HG03565 (cell line): ENCODE results near the gene KIN.
"Not testable (repeated sequence)": the region's sequence is repeated elsewhere in the genome, so short reads cannot be mapped to it uniquely, and the experiment has no call there.

Experiments
- ATAC-seq: cut with Tn5 transposase; IDR thresholded peaks from one replicate; pipeline ENCODE4 v1.9.1; 2021; ENCODE audit warnings: mild to moderate bottlenecking, moderate library complexity; ENCODE audit not compliant: unreplicated experiment

KIN gene

DNA sequence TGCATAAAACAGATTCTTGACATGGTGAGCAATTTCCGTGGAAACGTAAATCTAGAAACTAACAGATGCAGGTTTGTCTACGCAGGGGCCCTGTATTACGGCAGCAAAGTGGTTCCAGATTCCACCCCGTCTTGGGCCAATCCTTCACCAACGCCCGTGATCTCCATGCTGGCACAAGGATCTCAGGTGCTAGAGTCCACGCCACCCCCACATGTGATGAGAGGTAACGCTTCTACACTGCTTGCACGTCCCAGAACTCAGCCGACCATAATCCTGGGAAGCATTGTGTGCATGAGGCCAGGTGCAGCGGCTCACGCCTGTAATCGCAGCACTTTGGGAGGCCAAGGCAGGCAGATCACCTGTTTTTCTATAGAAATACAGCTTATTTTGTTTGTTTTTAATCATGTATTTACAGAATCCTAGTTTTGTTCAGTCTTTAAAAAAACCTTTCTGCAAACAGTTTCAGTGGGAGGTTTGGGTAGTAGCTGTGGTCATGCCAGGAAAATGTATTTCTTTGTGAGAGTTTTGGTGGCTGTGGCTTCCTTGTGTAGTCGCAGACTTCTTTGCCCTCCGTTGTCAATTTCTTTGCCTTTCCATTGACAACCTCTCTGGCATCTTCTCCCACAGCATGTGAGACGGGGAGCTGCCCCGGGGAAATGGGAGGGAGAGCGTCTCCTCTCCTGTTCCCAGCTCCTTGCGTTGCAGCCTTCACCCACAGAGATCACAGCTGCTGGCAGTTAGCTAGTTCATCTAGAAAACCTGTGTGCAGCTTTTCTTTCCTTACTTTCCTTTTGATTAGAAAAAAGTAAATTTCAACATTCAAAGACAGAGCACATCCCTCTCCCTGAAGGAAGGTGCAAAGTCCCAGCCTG is 49.0 kb downstream of the KIN start:
- ATAC-seq = no peak

DNA sequence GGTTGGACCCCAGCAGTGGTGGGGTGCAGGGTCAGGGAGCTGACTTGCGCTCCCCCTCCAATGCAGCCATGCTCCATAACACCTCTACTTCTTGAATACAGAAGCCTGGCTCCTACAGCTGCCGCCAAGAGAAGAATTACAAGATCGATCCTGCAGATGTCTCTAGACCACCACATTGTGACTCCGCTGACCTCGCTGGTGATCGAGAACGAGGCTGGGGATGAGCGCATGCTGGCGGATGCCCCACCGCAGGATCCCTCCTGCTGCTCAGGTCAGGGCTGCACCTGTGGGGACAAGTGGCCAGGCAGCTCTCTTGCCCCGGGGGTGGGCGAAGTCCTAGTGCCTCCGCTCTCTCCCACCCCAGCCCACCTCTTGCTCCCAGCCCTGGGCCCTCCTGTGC is 53.0 kb downstream of the KIN start:
- ATAC-seq = no peak

DNA sequence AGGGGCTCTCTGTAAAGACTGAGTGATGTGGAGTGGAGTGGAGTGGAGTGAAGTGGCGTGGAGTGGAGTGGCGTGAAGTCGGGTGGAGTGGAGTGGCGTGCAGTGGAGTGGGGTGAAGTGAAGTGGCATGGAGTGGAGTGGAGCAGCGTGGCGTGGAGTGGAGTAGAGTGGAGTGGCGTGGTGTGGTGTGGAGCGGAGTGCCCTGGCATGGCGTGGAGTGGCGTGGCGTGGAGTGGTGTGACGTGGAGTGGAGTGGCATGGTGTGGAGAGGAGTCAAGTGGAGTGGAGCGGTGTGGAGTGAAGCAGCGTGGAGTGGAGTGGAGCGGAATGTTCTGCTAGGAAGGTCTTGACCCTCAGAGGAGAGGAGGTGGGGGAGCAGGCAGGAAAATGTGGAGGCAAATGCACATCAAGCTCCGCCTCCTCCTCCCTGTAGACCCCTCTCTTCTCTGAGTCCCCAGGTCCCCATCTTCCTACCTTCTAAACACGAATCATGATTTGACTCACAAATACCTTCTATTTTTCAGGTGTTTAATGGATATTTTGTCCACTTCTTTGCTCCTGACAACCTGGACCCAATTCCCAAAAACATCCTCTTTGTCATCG is 64.8 kb downstream of the KIN start:
- ATAC-seq = no peak

DNA sequence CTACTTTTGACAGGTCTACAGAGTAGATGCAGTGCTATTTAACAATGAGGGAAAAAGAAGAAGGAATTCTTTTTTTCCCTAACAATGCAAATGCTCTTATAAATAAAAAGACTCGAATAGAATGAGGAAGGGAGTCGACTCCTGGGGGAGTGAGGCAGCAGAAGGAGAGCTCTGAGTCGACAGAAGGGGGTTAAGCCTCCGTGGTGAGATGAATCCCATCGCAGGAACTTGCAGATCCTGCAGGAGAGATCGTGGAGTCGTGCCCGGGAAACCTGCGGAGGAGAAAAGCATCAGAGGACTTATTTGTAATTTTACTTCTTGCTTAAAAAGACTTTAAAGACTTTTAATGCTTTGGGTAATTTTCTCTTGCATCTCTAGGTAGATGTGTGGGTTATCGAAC is 67.3 kb downstream of the KIN start:
- ATAC-seq = no peak

DNA sequence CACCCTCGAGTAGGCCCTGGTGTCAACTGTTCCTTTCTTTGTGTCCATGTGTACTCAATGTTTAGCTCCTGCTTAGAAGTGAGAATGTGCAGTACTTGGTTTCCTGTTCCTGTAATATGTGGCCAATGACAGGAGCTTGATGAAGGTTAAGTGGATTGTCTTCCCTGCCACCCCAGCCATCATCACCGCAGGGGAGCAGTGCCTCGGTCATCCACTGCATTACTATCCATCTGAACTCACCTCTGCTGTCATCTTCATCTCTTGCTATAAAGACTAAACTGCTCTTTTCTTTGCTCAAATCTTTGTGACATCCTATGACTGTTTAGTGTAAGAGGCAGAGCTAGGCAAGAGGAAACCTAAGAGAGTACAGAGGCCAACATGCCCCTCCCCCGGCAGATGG is 69.1 kb downstream of the KIN start:
- no peak for ATAC-seq

DNA sequence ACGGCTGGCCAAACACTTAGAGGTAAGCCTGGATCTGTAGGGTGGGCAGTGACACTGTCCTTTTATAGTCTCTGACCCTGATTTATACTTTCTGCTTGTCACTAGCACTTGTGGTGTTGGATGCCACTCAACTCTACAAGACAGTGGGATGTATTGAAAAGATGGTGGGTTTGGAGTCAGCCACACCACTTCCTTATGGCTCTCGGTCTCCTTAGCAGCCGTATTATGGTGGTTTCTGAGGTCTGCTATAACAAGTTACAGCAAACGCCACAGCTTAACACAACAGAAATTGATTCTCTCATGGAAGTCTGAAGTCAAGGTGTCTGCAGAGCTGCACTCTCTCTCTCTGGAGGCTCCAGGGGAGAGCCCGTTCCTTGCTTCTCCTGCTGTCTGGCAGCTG is 70.0 kb downstream of the KIN start:
- ATAC-seq = no peak

DNA sequence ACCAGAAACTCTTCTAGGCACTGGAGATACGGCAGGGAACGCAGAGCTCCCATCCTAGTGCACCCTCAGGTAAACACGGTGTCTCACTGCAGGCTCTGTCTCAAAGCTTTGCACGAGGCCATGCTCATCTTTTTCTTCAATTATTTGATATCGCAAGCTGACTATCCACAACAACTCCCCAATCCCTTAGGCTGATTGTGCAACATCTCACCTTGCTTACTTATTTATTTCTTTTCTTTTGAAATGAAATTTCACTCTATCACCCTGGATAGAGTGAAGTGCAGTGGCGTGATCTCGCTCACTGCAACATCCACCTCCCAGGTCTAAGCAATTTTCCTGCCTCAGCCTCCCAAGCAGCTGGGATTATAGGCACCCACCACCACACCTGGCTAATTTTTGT is 72.3 kb downstream of the KIN start:
- ATAC-seq = no peak

DNA sequence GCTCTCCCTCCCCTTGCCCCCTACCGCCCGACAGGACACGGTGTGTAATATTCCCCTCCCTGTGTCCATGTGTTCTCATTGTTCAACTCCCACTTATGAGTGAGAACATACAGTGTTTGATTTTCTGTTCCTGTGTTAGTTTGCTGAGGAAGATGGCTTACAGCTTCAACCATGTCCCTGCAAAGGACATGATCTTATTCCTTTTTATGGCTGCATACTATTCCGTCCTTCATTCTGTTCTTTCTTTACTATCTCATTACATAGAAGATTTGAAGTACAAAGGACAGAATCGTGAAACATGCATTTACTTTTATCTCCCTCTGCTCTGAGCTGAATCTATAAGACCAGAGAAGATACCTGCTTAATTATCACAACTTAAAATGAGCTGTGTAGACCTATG is 76.7 kb downstream of the KIN start:
- not testable (repeated sequence) for ATAC-seq

DNA sequence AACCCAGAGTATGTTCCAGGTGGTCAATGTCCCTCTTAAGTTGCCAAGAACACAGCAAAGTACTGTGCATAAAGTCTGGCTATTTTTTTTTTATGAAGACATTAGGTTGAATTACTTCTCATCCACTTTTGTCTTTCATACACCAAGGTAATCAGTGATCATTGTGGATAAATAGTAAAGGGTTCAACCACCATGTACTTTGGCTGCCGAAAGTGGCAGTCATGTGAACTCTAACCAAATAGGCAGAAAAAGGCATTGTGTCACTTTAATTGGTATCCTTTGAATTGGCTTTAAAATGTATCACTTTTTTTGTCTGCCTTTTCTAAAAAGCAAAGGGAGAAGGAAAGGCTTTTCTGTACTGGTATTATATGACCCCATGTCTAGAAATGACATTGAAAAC is 77.3 kb downstream of the KIN start:
- ATAC-seq = no peak

DNA sequence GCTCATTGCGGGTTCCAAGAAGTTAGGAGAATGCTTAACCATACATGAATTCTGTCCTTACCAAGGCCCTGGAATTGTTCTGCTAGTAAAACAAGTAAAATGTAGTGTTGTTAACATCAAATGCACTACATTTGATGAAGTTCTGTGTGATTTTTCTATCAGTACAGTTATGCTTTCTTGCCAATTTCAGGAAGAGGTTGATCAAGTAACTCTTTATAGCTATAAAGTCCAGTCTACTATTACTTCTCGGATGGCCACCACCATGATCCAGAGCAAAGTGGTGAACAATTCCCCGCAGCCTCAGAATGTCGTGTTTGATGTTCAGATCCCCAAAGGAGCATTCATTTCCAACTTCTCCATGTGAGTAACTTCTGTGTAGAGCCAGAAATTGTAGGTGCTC is 79.0 kb downstream of the KIN start:
- no peak for ATAC-seq

DNA sequence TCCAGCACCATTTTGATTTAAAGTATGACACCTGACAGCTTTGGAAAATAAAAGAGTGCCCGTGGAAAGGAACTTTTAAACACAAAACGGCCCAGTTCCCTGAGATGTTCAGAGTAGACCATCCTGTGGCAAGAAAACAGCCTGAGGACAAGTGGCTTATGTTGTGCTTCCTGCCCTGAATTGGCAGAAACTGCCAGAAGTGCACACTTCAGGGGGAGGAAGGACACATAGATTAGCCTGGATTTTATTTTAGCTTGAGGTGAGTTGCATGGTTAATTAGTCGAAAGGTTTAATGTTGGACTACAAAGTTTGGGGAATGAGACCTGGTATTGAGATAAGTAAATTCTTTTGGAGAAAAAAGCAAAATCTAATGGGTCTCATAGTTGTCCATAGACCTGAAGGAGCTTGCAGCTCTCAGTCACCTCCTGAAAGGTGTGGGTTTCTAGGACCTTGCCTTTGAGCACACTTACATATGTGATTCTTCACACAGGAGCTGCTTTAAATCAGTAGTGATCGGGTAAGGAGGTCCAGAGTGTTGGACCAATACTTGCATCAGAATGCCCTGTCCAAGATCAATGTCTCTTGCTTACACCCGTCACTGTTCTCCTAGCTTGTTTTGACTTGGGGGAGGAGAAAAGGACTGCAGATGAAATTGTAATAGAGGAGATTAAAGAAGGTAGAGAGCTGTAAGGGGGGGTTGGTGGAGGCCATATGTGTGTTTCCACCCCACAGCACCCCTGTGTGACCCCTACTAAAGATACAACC is 79.8 kb downstream of the KIN start:
- no peak for ATAC-seq

DNA sequence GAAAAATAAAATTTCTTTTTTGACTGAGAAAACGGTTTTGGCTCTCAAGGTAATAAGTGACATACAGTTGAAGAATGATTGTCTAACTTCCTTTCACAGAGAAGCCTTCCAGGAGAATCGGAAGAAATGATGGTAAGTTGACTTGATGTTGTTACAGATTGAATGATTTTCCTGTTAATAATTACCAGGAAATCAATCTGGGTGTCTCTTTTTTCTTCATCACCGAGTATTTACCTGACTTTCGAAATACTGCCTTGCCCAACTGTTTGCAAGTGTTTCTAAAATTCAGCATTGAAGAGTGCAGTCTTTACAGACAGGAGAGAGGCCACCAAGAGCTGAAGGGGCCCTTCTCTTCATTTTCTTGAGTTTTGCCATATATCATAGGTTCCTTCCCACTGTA is 80.7 kb downstream of the KIN start:
- ATAC-seq = no peak

DNA sequence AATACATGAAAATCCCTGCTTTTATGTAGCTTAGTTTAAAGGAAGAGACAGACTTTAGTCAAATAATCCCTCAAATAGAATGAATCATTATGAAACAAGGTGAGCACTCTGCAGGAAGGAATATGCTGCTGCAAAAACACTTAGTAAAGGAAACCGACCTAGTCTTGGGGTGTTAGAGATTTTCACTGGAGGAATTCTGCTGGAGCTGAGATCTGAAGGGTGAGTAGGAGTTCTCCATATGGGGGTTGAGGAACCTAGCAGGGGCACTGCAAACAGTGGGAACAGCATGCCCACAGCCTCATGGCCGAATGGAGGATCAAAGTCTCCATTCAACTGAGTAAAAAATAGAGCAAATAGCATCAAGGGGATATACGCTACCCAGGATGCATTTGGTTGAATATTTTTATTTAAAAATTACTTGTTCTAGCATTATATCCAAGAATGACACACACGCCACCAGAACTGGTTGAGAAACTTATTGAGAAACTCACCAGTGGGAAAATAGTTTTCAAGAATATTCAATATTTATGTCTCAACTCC is 81.2 kb downstream of the KIN start:
- no peak for ATAC-seq

DNA sequence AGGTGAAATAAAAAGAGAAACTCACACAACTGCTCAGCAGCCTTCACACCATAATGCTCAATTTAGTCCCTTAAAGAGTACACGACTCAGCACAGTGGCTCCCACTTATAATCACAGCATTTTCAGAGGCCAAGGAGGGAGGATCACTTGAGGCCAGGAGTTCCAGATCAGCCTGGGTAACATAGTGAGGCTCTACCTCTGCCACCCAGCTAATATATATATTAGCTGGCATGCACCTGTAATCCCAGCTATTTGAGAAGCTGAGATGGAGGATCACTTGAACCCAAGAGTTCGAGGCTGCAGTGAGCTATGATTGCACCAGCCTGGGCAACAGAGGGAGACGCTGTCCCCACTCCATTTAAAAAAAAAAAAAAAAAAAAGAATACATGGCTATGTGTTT is 82.5 kb downstream of the KIN start:
- no peak for ATAC-seq

DNA sequence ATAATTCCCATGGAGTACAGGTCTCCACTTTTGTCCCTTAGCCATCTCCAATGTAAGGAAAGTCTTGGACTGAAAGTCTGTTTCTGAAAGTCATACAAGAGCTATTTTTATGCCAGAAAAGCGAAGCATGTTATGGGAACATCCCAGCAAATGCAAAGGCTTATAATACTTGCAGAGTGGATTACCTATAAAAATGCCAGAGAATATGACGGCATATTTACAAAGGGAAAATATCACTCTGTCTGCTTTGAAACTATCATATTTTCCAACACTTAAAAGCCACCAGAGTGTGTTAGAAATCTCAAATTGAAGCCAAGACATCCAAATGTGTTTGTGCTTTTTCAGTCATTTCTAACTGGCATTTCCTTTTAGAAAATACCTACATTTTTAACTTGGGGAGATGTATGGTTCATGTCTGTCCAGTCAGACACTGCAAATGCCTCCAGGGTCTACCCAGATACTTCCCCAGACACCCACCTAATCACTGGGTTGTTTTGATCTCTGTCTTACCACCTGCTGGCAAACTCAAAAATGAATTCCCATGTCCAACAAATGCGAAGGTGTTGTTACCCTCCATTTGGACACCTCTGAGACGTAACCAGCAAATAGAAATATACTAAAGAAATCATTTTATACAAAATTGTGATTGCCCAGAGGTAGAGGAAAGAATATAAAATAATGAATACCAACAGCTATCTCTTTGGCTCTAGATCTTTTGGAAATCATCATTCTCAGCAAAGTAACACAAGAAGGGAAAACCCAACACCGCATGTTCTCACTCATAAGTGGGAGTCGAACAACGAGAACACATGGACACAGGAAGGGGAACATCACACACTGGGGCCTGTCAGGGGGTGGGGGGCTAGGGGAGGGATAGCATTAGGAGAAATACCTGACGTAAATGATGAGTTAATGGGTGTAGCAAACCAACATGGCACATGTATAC is 83.4 kb downstream of the KIN start:
- no peak for ATAC-seq

DNA sequence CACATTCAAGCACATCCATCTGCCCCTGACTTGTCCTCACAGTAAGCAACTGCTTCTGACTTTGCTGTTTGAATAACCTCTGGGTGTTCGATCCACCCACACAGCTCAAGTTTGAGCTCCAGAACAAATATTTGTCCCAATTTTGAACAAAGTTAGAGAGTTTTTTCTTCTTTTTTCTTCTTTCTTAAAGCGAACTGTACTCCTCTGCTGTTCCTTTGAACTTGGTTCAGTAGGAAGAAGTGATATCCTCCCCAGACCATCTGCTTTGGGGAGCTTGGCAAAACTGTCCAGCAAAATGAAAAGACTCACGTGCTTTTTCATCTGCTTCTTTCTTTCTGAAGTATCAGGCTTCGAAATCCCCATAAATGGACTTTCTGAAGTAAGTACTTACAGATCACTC is 84.7 kb downstream of the KIN start, which contains the start of gene ITIH2:
TSS of gene ITIH2 (plus strand) at position 177 of the 400 bp plus-strand sequence. CDS start at position 296, 119 bp downstream.
- ATAC-seq = no peak

DNA sequence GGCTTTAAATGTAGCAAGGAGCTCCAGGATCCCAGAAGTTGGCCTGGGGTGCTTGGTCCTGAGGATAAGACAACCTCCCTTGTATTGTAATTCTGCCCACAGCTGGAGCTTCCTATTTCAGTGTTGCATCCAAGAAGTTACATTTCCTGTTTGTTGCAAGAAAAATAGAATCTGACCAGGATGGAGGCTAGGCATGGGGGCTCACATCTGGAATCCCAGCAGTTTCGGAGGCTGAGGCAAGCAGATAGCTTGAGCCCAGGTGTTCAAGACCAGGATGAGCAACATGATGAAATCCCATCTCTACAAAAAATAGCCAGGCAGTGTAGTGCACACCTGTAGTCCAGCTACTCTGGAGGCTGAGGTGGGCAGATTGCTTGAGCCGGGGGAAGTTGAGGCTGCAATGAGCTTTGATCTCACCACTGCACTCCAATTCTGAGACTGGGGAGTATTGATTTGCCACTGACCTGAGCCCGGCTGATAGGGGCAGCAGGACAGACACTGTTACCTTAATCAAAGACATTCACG is 85.4 kb downstream of the KIN start:
- ATAC-seq = no peak

DNA sequence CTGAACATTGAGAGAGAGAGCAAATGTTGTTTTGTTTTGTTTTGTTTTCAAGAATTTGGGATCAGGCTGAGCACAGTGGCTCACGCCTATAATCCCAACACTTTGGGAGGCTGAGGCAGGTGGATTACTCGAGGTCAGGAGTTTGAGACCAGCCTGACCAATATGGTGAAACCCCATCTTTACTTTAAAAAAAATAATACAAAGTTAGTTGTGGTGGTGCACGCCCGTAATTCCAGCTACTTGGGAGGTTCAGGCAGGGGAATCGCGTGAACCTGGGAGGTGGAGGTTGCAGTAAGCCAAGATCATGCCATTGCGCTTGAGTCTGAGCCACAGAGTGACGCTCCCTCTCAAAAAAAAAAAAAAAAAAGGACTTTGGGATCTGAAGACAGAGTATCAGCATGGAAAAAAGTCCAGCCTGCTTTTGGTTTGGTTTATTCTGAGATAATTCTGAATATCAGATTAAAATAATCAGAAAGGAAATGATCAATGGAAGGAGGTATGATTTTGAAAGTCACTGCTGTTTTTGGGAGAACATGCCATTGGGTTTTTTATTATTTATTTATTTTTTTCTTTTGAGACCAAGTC is 86.5 kb downstream of the KIN start:
- ATAC-seq = no peak
